ENCODE results near the gene EML1. TPM values are rescaled to one million over a fixed set of nuclear protein-coding genes. Genes with fewer than 3 reads are reported as not detected.
A peak's percentile ranks its signal among the peaks of the same experiment; 100 is the strongest.

The EML1 gene
- total RNA-seq, 2 experiments from 2014 or later = 0.91 to 1.2 TPM

DNA sequence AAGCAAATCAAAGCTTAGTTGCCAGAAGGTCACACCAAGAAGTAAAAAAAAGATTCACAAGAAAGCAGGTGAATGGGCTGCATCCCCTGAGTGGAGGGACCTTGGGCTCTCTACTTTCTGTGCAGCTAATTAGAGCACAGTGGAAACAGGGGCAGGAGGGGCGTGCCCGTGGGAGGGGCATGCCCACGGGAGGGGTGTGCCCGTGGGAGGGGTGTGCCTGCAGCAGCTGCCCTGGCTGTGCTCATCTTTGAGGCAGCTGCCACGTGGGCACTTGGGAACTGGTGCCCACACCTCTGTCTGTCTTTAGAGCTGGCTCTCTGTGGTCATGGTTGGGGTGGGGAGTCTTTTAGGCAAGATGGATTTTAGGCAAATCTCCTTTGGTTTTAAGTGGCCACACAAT is 60.0 kb downstream of the EML1 start:
- Mint-ChIP-seq H3K36me3 (ENCODE audit: low read depth) (no peaks in the 10 kb centered on the region), H3K9me3 (no peaks in the 10 kb centered on the region), H3K4me1 (ENCODE audit: low read depth) (no peaks in the 10 kb centered on the region), H3K27ac (no peak overlapping the region), H3K27me3 (ENCODE audit: low read depth) (peaks cover 12% of the 10 kb centered on the region), H3K4me3 (no peak overlapping the region)
- intact Hi-C loops (cut with micrococcal nuclease) = no loop called here
- CTCF ChIA-PET = interaction anchor here (0.7 kb wide), 1 partner anchor 123 kb away, joined by 3 read pairs; no protein-coding TSS in a partner anchor
- DNase-seq = no peak

DNA sequence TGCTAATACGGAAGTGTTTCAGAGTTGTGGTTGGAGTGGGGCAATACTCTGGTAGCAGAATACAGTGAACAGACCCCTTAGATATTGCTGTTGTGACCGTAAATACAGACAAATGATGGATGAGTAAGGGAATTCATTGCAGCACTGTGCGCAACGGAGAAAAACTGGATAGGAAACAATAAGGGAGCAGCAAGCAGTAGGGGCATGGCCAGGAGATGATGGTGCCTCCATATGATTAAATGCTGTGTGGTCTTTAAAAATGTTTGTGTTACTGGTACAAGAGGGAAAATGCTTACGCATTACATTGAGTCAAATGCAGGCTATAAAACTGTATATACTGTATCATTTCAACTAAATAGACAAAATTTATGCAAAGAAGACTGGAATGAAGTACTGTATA is 61.6 kb downstream of the EML1 start:
- H3K27ac Mint-ChIP-seq = no peak overlapping the region

DNA sequence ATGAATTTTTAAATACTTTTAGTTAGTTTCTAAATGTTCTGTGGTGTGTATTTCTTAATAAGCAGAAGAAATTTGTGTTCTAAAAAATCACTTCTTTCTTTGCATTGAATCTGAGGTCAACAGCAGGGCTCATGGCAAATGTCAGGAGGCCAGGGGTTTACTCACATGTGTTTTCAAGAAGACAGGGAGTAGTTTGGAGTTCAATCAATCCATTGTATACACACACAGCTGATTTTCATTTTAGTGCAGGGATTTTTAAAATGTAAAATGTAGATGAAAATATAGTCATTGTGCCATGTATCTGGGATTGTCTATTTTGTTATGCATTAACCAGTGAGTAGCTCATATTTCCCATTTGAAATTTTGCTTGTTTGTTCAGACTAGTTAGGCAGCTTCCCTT is 62.1 kb downstream of the EML1 start:
- CTCF ChIA-PET = interaction anchor here (0.6 kb wide), 1 partner anchor 41 kb away, joined by 4 read pairs; no protein-coding TSS in a partner anchor
- Mint-ChIP-seq H3K9me3 (no peaks in the 10 kb centered on the region), H3K4me1 (ENCODE audit: low read depth) (no peaks in the 10 kb centered on the region), H3K27me3 (ENCODE audit: low read depth) (peaks cover 10% of the 10 kb centered on the region), H3K4me3 (no peak overlapping the region), H3K27ac (no peak overlapping the region), H3K36me3 (ENCODE audit: low read depth) (no peaks in the 10 kb centered on the region)
- intact Hi-C loops (cut with micrococcal nuclease) = no loop called here
- no peak for DNase-seq

More for the DNA sequence above, 61.6 kb downstream of the EML1 start:
- Mint-ChIP-seq H3K4me3 (no peak overlapping the region), H3K9me3 (no peaks in the 10 kb centered on the region), H3K4me1 (ENCODE audit: low read depth) (no peaks in the 10 kb centered on the region), H3K27me3 (ENCODE audit: low read depth) (peaks cover 9% of the 10 kb centered on the region), H3K36me3 (ENCODE audit: low read depth) (no peaks in the 10 kb centered on the region)
- CTCF ChIA-PET = interaction anchor here (0.6 kb wide), 1 partner anchor 41 kb away, joined by 4 read pairs; no protein-coding TSS in a partner anchor
- no peak for DNase-seq
- intact Hi-C loops (cut with micrococcal nuclease) = no loop called here

DNA sequence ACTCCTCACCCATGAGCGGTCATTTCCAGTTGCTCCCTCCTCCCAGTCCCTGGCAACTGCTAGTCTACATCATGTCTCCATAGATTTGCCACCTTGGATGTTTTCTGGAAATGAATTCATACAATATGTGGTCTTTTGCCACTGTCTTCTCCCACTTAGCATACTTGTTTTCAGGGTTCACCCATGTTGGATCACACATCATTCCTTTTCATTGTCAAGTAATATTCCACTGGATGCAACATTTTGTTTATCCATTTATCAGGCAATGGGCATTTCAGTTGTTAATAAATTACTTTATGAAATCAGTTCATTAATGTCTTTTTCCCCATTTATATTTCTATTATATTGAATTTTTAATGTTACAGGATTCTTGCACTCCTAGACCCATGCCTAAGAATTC is 64.3 kb downstream of the EML1 start:
- Mint-ChIP-seq H3K27me3 (ENCODE audit: low read depth) (peaks cover 5% of the 10 kb centered on the region), H3K9me3 (no peaks in the 10 kb centered on the region), H3K4me1 (ENCODE audit: low read depth) (no peaks in the 10 kb centered on the region), H3K27ac (no peak overlapping the region), H3K4me3 (no peak overlapping the region), H3K36me3 (ENCODE audit: low read depth) (no peaks in the 10 kb centered on the region)
- no peak for DNase-seq
- CTCF ChIA-PET = no interaction called here
- intact Hi-C loops (cut with micrococcal nuclease) = no loop called here

DNA sequence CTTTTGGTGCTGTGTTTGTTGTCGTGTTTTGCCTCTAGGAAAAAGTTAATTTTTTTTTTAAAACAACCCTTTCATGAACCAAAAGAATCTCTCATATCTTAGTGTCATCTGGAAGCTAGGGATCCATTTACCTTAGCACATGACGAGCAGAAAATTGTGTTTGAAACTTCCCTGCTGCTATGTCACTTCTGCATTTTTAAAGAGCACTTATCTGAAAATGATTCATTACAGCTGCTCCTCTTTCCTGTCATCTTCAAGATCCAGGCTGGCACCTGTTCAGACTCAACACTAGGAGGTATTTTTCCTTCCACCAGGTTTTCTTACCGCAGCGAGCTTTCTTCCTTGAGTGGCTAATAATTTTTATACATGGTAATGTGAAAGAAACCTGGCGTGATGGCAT is 67.0 kb downstream of the EML1 start:
- Mint-ChIP-seq H3K27ac (no peak overlapping the region), H3K9me3 (no peaks in the 10 kb centered on the region), H3K36me3 (ENCODE audit: low read depth) (no peaks in the 10 kb centered on the region), H3K4me3 (no peak overlapping the region), H3K27me3 (ENCODE audit: low read depth) (peaks cover 5% of the 10 kb centered on the region), H3K4me1 (ENCODE audit: low read depth) (no peaks in the 10 kb centered on the region)
- CTCF ChIA-PET = no interaction called here
- no peak for DNase-seq
- intact Hi-C loops (cut with micrococcal nuclease) = no loop called here

DNA sequence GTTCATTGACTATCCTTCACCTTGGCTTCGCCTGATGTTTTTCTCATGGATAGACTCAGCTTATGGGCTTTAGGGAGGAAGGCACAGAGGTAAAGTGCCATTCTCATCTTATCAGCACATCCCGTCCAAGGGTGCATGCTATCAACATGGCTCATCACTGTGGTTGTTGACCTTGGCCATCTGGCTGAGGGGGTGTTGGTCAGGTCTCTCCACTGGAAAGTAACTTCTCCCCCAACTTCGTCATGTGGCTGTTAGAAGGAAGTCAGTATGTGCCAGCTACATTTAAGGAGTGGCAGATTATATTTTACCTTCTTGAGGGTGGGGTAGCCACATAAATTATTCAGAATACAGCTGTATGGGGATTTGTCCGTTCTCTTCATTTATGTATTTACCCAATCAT is 68.9 kb downstream of the EML1 start:
- no peak overlapping the region for H3K4me3 Mint-ChIP-seq
- DNase-seq = no peak
- H3K27ac Mint-ChIP-seq = no peak overlapping the region
- no peaks in the 10 kb centered on the region for H3K36me3 Mint-ChIP-seq (ENCODE audit: low read depth)
- intact Hi-C loops (cut with micrococcal nuclease) = no loop called here
- H3K4me1 Mint-ChIP-seq (ENCODE audit: low read depth) = no peaks in the 10 kb centered on the region
- CTCF ChIA-PET = no interaction called here
- no peaks in the 10 kb centered on the region for H3K9me3 Mint-ChIP-seq
- peaks cover 5% of the 10 kb centered on the region for H3K27me3 Mint-ChIP-seq (ENCODE audit: low read depth)

DNA sequence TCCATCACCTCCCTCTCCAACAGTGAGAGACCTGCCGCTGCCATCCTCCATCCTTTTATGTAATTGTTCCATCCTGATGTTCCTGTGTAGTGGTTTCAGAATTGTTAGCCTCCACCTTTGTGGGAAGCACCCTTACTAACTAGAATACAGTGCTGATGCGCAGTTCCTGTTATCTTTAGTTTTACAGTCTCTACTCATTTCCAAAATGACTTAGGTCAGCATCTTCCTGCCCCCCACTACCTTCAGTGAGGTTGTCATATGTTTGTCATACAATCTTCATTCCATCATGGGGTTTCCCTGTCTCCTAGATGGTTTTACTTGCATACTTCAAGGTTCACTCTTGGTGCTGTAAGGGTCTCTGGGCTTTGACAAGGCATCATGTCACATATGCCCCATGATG is 69.8 kb downstream of the EML1 start:
- peak; percentile 13 for DNase-seq
- peaks cover 4% of the 10 kb centered on the region for H3K27me3 Mint-ChIP-seq (ENCODE audit: low read depth)

DNA sequence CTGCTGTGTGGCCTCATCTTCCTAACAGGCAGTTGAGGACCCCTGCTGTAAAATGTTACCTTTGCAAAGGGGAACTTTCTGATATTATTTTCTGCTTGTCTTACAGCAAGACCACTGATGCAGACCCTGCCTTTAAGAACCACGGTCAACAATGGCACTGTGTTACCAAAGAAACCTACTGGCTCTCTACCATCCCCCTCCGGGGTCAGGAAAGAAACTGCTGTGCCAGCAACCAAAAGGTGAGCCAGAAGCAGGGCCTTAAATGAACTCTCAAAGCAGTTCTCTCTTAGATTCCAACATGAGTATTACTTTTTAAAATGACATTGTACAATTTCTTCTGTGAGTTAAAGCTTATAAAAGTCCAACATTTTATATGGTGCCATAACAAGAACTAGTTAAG is 72.2 kb downstream of the EML1 start:
- no peak overlapping the region for H3K27ac Mint-ChIP-seq
- intact Hi-C loops (cut with micrococcal nuclease) = no loop called here
- H3K9me3 Mint-ChIP-seq = no peaks in the 10 kb centered on the region
- H3K4me1 Mint-ChIP-seq (ENCODE audit: low read depth) = no peaks in the 10 kb centered on the region
- no peak overlapping the region for H3K4me3 Mint-ChIP-seq
- CTCF ChIA-PET = interaction anchor here (0.5 kb wide), 1 partner anchor 33 kb away, joined by 3 read pairs; no protein-coding TSS in a partner anchor
- DNase-seq = no peak
- peaks cover 9% of the 10 kb centered on the region for H3K27me3 Mint-ChIP-seq (ENCODE audit: low read depth)
- H3K36me3 Mint-ChIP-seq (ENCODE audit: low read depth) = no peaks in the 10 kb centered on the region

More for the DNA sequence above, 69.8 kb downstream of the EML1 start:
- H3K36me3 Mint-ChIP-seq (ENCODE audit: low read depth) = no peaks in the 10 kb centered on the region
- intact Hi-C loops (cut with micrococcal nuclease) = no loop called here
- CTCF ChIA-PET = interaction anchor here (0.7 kb wide), 1 partner anchor 23 kb away, joined by 3 read pairs; no protein-coding TSS in a partner anchor
- H3K27ac Mint-ChIP-seq = no peak overlapping the region
- no peaks in the 10 kb centered on the region for H3K4me1 Mint-ChIP-seq (ENCODE audit: low read depth)
- H3K9me3 Mint-ChIP-seq = no peaks in the 10 kb centered on the region
- no peak overlapping the region for H3K4me3 Mint-ChIP-seq

DNA sequence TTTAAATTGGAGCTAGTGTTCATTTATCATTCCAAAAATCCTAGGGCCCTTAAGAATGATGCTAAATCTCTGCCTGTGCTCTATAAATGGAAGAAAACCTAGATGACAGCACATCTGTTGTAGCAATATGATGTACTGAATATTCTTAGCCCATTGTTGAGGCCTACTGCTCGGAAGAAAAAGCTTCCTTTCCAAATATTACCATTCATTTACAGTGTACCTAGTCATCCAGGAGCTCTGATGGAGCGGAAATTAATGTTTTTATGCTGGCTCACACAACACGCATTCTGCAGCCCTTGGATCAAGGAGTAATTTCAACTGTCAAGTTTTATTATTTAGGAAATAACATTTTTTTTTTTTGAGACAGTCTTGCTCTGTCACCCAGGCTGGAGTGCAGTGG is 77.4 kb downstream of the EML1 start:
- DNase-seq = no peak
- Mint-ChIP-seq H3K27me3 (ENCODE audit: low read depth) (peaks cover 12% of the 10 kb centered on the region), H3K4me3 (no peak overlapping the region), H3K36me3 (ENCODE audit: low read depth) (no peaks in the 10 kb centered on the region), H3K27ac (no peak overlapping the region), H3K4me1 (ENCODE audit: low read depth) (no peaks in the 10 kb centered on the region), H3K9me3 (no peaks in the 10 kb centered on the region)
- CTCF ChIA-PET = interaction anchor here (1.3 kb wide), 1 partner anchor 145 kb away, joined by 3 read pairs; no protein-coding TSS in a partner anchor
- intact Hi-C loops (cut with micrococcal nuclease) = no loop called here

DNA sequence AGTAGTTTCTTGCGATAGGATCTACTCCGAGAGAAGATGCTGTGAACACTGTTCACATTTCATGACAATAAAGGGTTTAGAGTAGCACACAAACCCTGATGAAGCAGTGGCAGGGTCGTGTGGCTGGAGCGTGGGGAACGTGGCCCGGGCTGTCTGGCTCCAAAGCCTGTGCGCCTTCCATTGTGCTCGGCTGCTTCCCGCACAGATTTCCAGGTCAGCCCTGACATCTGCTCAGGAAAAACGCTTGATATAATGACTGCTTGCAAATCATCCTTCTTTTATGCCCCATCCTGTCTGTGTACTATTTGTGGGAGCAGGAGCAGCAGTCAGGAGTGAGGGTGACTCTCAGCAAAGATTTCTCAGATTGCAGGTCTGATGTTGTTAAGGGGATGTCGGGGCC is 78.6 kb downstream of the EML1 start:
- Mint-ChIP-seq H3K4me1 (ENCODE audit: low read depth) (no peaks in the 10 kb centered on the region), H3K9me3 (no peaks in the 10 kb centered on the region), H3K27ac (no peak overlapping the region), H3K4me3 (no peak overlapping the region), H3K36me3 (ENCODE audit: low read depth) (no peaks in the 10 kb centered on the region), H3K27me3 (ENCODE audit: low read depth) (peaks cover 12% of the 10 kb centered on the region)
- DNase-seq = no peak
- intact Hi-C loops (cut with micrococcal nuclease) = no loop called here
- CTCF ChIA-PET = no interaction called here

DNA sequence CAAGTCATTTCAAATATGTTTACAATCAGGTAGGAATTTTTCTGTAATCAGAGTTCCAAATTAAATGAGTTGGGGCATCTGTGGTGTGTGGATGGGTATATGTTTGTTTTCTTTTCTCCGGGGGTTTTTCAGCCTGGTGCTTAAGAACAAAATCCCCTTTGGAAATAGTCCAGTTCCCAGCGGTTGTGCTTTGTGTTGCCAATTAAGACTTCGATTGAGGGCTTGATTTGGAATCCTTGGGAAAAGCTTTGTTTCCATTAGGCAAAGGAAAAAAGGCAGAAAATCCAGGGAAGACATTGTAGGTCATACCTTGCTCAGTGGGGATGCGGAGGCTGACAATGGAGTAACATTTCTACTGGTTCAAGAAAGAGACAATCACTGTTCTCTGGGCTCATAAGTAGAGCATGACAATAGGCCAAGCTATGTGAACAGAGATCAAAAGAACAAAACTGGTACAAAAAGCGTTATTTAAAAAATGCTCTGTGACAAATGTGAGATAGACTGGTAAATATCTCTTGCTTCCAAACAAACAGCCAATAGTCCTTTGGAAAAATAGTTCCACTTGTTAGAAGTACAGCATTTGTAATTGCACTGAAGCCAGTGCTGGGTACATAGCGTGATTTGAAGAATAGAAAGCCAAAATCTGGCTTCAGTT is 79.7 kb downstream of the EML1 start:
- CTCF ChIA-PET = no interaction called here
- H3K27me3 Mint-ChIP-seq (ENCODE audit: low read depth) = peaks cover 11% of the 10 kb centered on the region
- no peaks in the 10 kb centered on the region for H3K9me3 Mint-ChIP-seq
- no peak overlapping the region for H3K4me3 Mint-ChIP-seq
- no peaks in the 10 kb centered on the region for H3K4me1 Mint-ChIP-seq (ENCODE audit: low read depth)
- no peak for DNase-seq
- no peak overlapping the region for H3K27ac Mint-ChIP-seq
- intact Hi-C loops (cut with micrococcal nuclease) = no loop called here
- H3K36me3 Mint-ChIP-seq (ENCODE audit: low read depth) = no peaks in the 10 kb centered on the region

DNA sequence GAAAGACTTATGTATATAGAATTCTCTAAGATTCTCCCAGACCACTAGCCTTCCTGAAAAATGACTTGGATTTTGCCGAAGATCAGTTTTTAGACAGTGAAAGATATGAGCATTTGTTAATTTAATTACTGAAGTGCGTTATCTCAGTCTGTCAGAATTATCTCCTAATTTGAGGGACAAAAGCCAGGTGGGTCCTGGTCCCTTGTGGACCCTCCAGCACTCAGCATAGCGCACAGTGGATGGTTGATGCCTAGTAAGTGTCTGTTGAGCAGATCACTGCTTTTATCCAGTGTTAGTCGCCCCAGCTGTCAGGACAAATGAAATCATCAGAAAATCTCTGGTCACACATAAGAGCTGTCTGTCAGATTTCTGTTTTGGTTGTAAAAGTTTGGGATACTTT is 80.4 kb downstream of the EML1 start:
- no peaks in the 10 kb centered on the region for H3K36me3 Mint-ChIP-seq (ENCODE audit: low read depth)
- no peaks in the 10 kb centered on the region for H3K4me1 Mint-ChIP-seq (ENCODE audit: low read depth)
- intact Hi-C loops (cut with micrococcal nuclease) = no loop called here
- CTCF ChIA-PET = interaction anchor here (0.7 to 1.4 kb wide), 3 partner anchors 12 to 42 kb away, joined by 3 read pairs; no protein-coding TSS in a partner anchor
- DNase-seq = no peak
- peaks cover 16% of the 10 kb centered on the region for H3K27me3 Mint-ChIP-seq (ENCODE audit: low read depth)
- no peaks in the 10 kb centered on the region for H3K9me3 Mint-ChIP-seq
- no peak overlapping the region for H3K4me3 Mint-ChIP-seq
- H3K27ac Mint-ChIP-seq = no peak overlapping the region

DNA sequence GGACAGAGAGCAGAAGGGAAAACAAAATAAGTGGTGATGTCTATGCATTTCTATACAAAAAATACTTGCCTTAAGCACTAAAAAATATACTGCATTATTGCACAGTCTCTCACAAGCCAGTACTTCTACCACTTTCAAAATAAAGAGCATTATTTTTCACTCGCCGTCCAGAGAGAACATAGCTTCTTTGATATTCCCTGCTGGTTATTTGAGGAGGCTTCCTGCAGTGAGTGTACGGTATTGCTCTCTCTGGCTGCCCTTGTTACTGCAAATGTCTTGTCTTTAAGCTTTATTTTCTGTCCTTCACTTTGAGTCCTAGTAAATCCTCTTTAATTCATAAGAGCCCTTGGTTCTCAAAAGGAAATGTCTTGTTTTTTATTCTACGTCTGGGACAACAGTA is 81.1 kb downstream of the EML1 start:
- Mint-ChIP-seq H3K27me3 (ENCODE audit: low read depth) (peaks cover 16% of the 10 kb centered on the region), H3K27ac (no peak overlapping the region)
- intact Hi-C loops (cut with micrococcal nuclease) = no loop called here

More for the DNA sequence above, 81.1 kb downstream of the EML1 start:
- Mint-ChIP-seq H3K4me3 (no peak overlapping the region), H3K4me1 (ENCODE audit: low read depth) (no peaks in the 10 kb centered on the region), H3K36me3 (ENCODE audit: low read depth) (no peaks in the 10 kb centered on the region), H3K9me3 (no peaks in the 10 kb centered on the region)
- CTCF ChIA-PET = interaction anchor here (0.7 to 1.4 kb wide), 3 partner anchors 11 to 42 kb away, joined by 3 read pairs; no protein-coding TSS in a partner anchor
- no peak for DNase-seq

Data from activated naive CD4-positive, alpha-beta T cell treated with anti-CD3 and anti-CD28 coated beads for 36 hours (primary cell).